Stomach (tissue), 4 donors: ENCODE results near the gene USP38.

Experiments used
- POLR2A ChIP-seq, 4 donors: fragments of 450-650 bp; IDR thresholded peaks; one replicate each; pipeline ENCODE4 v1.6.1; 2016; ENCODE audit warnings: antibody characterized with exemption in 4 of 4, control low read depth in 2 of 4, mild to moderate bottlenecking in 1 of 4, moderate library complexity in 1 of 4
- TF ChIP-seq, protein P1 (sequence below), 7 experiments: fragments of 450-650 bp in 4 of 7; fragments of 200-600 bp in 3 of 7; sonication (generic) in 3 of 7; IDR thresholded peaks; one replicate each; pipeline ENCODE4 v1.5.1; 2016 to 2019; ENCODE audit warnings: antibody characterized with exemption in 7 of 7, control low read depth in 2 of 7, mild to moderate bottlenecking in 1 of 7

DNA sequence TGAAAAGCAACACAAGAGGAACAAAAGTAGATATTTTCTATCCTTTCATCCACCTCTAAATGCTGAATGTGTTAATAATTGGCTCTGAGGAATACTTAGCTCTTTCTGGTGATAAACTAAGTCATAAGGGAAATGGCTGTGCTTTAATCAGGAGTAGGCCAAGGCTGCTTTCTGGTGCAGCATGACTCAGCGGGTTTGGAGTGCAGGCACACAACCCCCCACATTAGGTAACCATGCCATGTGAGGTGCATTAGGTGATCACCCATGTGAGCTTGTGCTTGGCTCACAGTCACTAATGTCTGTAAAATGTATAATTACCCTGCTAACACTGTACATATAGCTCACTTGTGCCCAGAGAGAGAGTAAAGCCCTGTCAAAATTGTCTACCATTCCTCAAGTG is 57.2 kb downstream of the USP38 start:
- TF ChIP-seq, protein P1, sequence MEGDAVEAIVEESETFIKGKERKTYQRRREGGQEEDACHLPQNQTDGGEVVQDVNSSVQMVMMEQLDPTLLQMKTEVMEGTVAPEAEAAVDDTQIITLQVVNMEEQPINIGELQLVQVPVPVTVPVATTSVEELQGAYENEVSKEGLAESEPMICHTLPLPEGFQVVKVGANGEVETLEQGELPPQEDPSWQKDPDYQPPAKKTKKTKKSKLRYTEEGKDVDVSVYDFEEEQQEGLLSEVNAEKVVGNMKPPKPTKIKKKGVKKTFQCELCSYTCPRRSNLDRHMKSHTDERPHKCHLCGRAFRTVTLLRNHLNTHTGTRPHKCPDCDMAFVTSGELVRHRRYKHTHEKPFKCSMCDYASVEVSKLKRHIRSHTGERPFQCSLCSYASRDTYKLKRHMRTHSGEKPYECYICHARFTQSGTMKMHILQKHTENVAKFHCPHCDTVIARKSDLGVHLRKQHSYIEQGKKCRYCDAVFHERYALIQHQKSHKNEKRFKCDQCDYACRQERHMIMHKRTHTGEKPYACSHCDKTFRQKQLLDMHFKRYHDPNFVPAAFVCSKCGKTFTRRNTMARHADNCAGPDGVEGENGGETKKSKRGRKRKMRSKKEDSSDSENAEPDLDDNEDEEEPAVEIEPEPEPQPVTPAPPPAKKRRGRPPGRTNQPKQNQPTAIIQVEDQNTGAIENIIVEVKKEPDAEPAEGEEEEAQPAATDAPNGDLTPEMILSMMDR (IDR thresholded peaks at IDR 0.05) = no peak
- no peak for TF ChIP-seq POLR2A (IDR thresholded peaks at IDR 0.05)
